HG03354 (cell line): Measurements from ENCODE around the gene EPHA2.
"Not testable (repeated sequence)": the region's sequence is repeated elsewhere in the genome, so short reads cannot be mapped to it uniquely, and the experiment has no call there.

Experiments
- ATAC-seq: cut with Tn5 transposase; IDR thresholded peaks from one replicate; pipeline ENCODE4 v1.9.1; 2021; ENCODE audit warnings: mild to moderate bottlenecking; ENCODE audit not compliant: unreplicated experiment, poor library complexity, severe bottlenecking

Gene EPHA2

GRCh38 chr1:16110884-16111283 lies 45.0 kb downstream of the EPHA2 start:
- ATAC-seq, result no peak

GRCh38 chr1:16110456-16110855 lies 45.4 kb downstream of the EPHA2 start:
- no peak for ATAC-seq

- no peak for ATAC-seq
Observed at GRCh38 chr1:16109571-16109970, 46.3 kb downstream of the EPHA2 start.

DNA sequence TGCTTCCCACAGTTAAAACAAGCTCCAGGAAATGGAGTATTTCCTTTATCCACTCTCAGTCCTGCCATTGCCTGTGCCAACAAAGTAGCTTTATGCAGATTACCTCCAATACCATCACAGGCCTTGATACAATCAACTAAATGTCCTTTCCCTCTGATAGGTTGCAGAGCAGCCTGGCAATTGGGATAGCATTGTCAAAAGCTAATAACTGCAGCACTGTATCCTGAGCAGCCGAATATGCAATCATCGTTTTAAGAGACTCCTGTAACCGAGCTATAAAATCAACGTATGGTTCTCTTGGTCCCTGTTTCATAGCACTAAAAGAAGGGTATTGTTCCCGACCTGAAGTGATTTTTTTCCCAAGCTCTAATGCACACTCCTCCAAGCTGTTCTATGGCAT lies 48.8 kb downstream of the EPHA2 start:
- not testable (repeated sequence) for ATAC-seq

- no peak for ATAC-seq
Observed at GRCh38 chr1:16101623-16102022, 54.2 kb downstream of the EPHA2 start.

- ATAC-seq, result no peak
Observed at GRCh38 chr1:16099412-16099811, 56.5 kb downstream of the EPHA2 start.

GRCh38 chr1:16095447-16095846 lies 60.4 kb downstream of the EPHA2 start:
- no peak for ATAC-seq

GRCh38 chr1:16094453-16095158 lies 61.3 kb downstream of the EPHA2 start:
- no peak for ATAC-seq

DNA sequence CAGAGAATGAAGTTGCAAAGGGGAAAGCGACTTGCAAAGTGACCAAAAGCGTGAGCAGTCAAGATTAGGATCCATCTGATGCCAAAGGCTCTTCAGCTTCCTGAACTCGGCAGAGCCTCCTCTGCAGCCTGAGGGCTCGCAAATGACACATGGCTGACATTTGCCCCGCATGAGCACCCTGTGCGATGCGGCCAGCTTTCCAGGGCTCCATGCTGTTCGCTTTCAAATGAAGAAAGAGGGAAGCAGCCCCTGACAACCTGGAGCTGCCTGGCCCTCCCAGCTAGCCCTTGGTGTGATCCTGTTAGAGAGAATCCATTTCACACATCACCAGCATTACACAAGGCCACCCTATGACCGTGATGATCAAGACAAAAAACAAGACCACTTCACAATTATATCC lies 62.3 kb downstream of the EPHA2 start:
- ATAC-seq, result no peak

GRCh38 chr1:16092923-16093511 lies 62.9 kb downstream of the EPHA2 start:
- no peak for ATAC-seq

DNA sequence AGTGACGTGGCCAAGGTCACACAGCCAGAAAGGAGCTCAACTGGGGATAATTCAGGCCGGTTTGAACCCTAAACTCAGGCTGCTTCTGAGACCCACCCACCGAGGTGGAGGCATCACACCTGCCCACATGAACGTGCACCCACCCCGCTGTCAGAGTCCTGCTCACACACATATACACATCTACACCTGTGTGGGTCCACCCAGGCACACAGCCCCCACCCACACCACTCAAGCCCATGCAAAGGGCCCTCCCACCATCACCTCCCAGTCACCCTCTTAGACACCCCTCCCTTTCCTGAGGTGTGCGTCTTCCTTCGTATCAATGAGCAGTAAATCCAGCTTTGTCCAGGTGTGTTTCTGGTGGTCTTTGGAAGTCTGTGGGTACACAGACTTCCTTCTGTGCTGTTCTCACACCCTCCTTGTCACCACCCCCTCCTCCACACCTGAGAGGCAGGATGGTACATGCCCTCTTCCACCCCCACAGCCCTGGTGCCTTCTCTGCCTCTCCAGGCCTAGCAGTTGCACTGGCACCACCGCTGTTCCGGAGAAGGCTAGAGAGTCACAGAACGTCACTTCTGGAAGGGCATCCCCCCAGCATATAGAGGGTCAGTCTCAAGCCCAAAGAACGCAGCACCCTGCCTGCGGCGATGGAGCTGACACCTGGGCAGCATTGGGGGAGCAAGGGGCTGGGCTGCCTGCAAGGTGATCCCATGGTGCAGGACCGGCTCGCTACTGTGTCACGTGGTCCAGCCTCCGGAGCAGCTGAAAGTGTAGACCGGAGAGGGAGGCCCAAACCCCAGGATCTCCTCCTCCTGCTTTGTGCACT lies 63.6 kb downstream of the EPHA2 start:
- ATAC-seq, result no peak

DNA sequence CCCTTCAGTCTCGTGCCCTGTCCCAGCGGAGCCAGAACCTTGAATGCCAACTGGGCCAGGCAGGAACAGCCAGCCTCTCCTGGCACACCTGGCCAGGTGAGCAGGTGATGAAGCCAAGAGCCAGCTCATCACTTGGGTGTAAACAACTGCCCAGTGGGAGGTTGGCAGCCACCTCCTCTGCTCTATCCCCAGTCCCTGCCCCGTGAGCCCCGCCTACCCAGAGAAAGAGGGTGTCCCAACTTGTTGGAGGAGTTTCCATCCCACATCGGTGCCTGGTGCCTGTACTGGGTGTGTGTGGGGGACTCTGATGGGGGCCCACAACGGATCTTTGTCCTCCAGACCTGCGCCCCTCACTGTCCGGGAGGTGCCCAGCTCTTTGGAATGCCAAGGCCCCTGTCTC lies 64.6 kb downstream of the EPHA2 start:
- no peak for ATAC-seq

- ATAC-seq, result no peak
Observed at GRCh38 chr1:16090076-16090826, 65.6 kb downstream of the EPHA2 start.

- ATAC-seq, result no peak
Observed at GRCh38 chr1:16088996-16089395, 66.9 kb downstream of the EPHA2 start.

- no peak for ATAC-seq
Observed at GRCh38 chr1:16088351-16088911, 67.4 kb downstream of the EPHA2 start.

GRCh38 chr1:16087733-16088132 lies 68.1 kb downstream of the EPHA2 start:
- ATAC-seq, result no peak

DNA sequence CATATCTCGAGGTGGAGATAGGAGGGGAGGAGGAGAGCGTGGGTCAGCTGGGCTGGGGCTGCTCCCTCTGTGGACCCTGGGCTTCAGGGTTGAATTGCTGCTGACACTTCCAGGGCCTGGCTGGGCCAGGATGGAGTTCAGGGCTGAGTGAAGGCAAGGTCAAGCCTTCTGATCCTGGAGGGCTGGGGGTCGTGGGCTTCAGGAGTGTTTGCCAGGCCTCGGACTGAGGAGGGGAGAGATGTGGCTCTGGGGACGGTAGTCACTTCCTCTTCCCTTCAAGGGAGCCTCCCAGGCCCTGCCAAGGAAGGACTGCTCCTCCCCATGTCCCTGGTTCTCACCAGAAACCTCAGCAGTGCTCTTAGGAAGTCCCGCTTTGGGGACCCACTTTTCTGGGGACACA lies 70.3 kb downstream of the EPHA2 start:
- ATAC-seq, result no peak

GRCh38 chr1:16083486-16083885 lies 72.4 kb downstream of the EPHA2 start:
- ATAC-seq, result no peak

DNA sequence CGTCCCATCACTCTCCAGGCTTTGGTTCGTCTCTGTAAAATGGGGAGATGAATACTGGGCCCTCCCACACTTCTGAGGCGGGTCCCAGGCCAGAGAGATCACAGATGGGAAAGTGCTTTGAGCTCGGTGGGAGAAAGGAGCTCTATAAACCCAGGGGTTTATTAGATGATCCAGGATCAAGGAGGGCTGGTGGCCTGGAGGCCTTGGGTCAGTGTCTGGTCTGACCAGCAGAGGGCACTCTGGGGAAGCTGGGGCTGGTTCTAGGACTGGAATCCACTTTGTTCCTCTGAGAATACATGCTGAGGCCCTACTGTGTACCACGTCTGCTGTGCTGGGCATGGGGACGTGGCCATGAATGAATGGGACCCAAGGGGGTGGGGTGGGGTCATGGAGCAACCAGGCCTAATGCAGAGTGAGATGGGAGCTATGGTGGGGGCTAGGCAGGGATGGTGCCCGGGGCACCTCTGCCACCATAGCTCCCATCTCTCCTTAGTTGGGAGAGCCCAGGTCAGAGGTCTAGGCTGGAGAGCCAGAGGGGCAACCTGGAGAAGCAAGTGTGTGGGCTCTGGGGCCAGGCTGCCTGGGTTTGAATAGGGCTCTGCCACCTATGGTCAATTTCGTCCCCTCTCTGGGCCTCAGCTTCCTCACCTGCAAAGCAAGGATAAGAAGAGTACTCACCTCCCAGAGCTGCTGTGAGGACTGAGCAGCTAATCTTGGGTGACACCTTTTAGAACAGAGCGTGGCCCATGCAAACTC lies 73.4 kb downstream of the EPHA2 start:
- no peak for ATAC-seq
